Hepatocyte (in vitro differentiated cells): Measurements from ENCODE around the gene KLHDC8A. TPM values are rescaled to one million over a fixed set of nuclear protein-coding genes. Genes with fewer than 3 reads are reported as not detected.
A peak's percentile ranks its signal among the peaks of the same experiment; 100 is the strongest.

Experiments
- DNase-seq: peaks from one replicate; pipeline ENCODE4 v3.0.0-alpha.2; 2016; ENCODE audit warnings: low spot score
- H2AFZ ChIP-seq: fragments of 200-600 bp; sonication (generic); 2 replicates; pipeline ENCODE4 v1.6.0; 2016; ENCODE audit warnings: antibody characterized with exemption, mild to moderate bottlenecking
- H3K27ac ChIP-seq: fragments of 200-600 bp; sonication (generic); 2 replicates; pipeline ENCODE4 v1.5.1; 2016; ENCODE audit warnings: mild to moderate bottlenecking
- H3K27me3 ChIP-seq: fragments of 200-600 bp; sonication (generic); 2 replicates; pipeline ENCODE4 v1.6.1; 2016
- H3K36me3 ChIP-seq: fragments of 200-600 bp; sonication (generic); replicated peaks from 2 replicates; pipeline ENCODE4 v1.5.1; 2016; ENCODE audit warnings: low read depth; ENCODE audit not compliant: insufficient read depth
- H3K4me1 ChIP-seq: fragments of 200-600 bp; sonication (generic); 2 replicates; pipeline ENCODE4 v1.5.1; 2016; ENCODE audit warnings: mild to moderate bottlenecking, moderate library complexity; ENCODE audit not compliant: insufficient read depth
- H3K4me2 ChIP-seq: fragments of 200-600 bp; sonication (generic); 2 replicates; pipeline ENCODE4 v1.6.0; 2016
- H3K4me3 ChIP-seq: fragments of 200-600 bp; sonication (generic); 2 replicates; pipeline ENCODE4 v1.5.1; 2016; ENCODE audit warnings: mild to moderate bottlenecking
- H3K79me2 ChIP-seq: fragments of 200-600 bp; sonication (generic); 2 replicates; pipeline ENCODE4 v1.6.0; 2017; ENCODE audit warnings: mild to moderate bottlenecking
- H3K9me2 ChIP-seq: fragments of 200-600 bp; sonication (generic); replicated peaks from 2 replicates; pipeline ENCODE4 v1.6.0; 2017; ENCODE audit warnings: mild to moderate bottlenecking; ENCODE audit not compliant: insufficient read depth
- H3K9me3 ChIP-seq: fragments of 200-600 bp; sonication (generic); 2 replicates; pipeline ENCODE4 v1.5.1; 2016; ENCODE audit warnings: low read depth, mild to moderate bottlenecking
- H4K20me1 ChIP-seq: fragments of 200-600 bp; sonication (generic); 2 replicates; pipeline ENCODE4 v1.6.0; 2016; ENCODE audit warnings: mild to moderate bottlenecking; ENCODE audit not compliant: insufficient read depth, poor library complexity, severe bottlenecking
- CTCF ChIP-seq: fragments of 200-600 bp; sonication (generic); IDR thresholded peaks from 2 replicates; pipeline ENCODE4 v1.5.1; 2016; ENCODE audit warnings: antibody characterized with exemption, mild to moderate bottlenecking; ENCODE audit not compliant: poor library complexity
- EZH2 ChIP-seq: fragments of 200-600 bp; sonication (generic); IDR thresholded peaks from 2 replicates; pipeline ENCODE4 v1.6.1; 2016; ENCODE audit warnings: antibody characterized with exemption, mild to moderate bottlenecking, borderline replicate concordance
- EZH2phosphoT487 ChIP-seq: fragments of 200-600 bp; sonication (generic); IDR thresholded peaks from one replicate; pipeline ENCODE4 v1.6.1; 2018; ENCODE audit warnings: antibody characterized with exemption, mild to moderate bottlenecking, low read depth, moderate library complexity; ENCODE audit not compliant: unreplicated experiment, severe bottlenecking
- WGBS: methylation state at CpG from one replicate; pipeline ENCODE4 v1.1.6; 2016; ENCODE audit warnings: low lambda C conversion rate; ENCODE audit errors: missing lambda C conversion rate; 5-methylcytosine and 5-hydroxymethylcytosine counted together
- polyA plus RNA-seq: library from polyadenylated mRNA; unstranded; fragments of >200 nt; fragmentation: Nextera tagmentation; extraction: Ambion mirVana; gene quantifications from 2 replicates; pipeline ENCODE4 v1.2.1, GENCODE V29; 2016
- total RNA-seq: library from RNA; depleted of rRNA; stranded (reverse); fragments of >200 nt; gene quantifications from 2 replicates; pipeline ENCODE4 v1.2.3, GENCODE V29; 2014

Gene KLHDC8A
- total and polyA plus RNA-seq, 2 experiments from 2014 or later: 0.40 to 1.6 TPM

GRCh38 chr1:205312866-205313562, 43.7 kb downstream of the KLHDC8A start:
- Histone ChIP-seq H3K9me3 (no peaks in the 10 kb centered on the region), H4K20me1 (no peaks in the 10 kb centered on the region), H3K79me2 (peaks cover 84% of the 10 kb centered on the region), H3K27ac (peak overlapping the region; percentile 88), H3K4me3 (no peak overlapping the region), H3K27me3 (no peaks in the 10 kb centered on the region), H3K4me1 (peaks cover 39% of the 10 kb centered on the region), H2AFZ (peak overlapping the region; percentile 28), H3K36me3 (no peaks in the 10 kb centered on the region), H3K9me2 (no peaks in the 10 kb centered on the region), H3K4me2 (peak overlapping the region; percentile 57)
- WGBS: 49% methylated on average over 10 of the region's 10 CpGs
- TF ChIP-seq EZH2phosphoT487 (no peak), EZH2 (no peak)
- DNase-seq: no peak

GRCh38 chr1:205310976-205311704, 45.6 kb downstream of the KLHDC8A start:
- Histone ChIP-seq H3K27ac (no peak overlapping the region), H3K9me3 (no peaks in the 10 kb centered on the region), H3K4me1 (peaks cover 38% of the 10 kb centered on the region), H3K4me3 (no peak overlapping the region), H3K27me3 (no peaks in the 10 kb centered on the region), H3K9me2 (no peaks in the 10 kb centered on the region), H3K79me2 (peaks cover 68% of the 10 kb centered on the region), H4K20me1 (no peaks in the 10 kb centered on the region), H3K36me3 (no peaks in the 10 kb centered on the region), H2AFZ (no peak overlapping the region), H3K4me2 (no peak overlapping the region)
- TF ChIP-seq EZH2: no peak
- no peak for TF ChIP-seq CTCF
- no peak for TF ChIP-seq EZH2phosphoT487
- no peak for DNase-seq
- 97% methylated on average over 8 of the region's 8 CpGs for WGBS

- TF ChIP-seq EZH2phosphoT487 (no peak), EZH2 (no peak), CTCF (no peak)
- H3K36me3 ChIP-seq: no peaks in the 10 kb centered on the region
- peaks cover 36% of the 10 kb centered on the region for H3K4me1 ChIP-seq
- no peak overlapping the region for H3K4me2 ChIP-seq
- H3K9me3 ChIP-seq: no peaks in the 10 kb centered on the region
- H3K9me2 ChIP-seq: no peaks in the 10 kb centered on the region
- no peak overlapping the region for H2AFZ ChIP-seq
- no peaks in the 10 kb centered on the region for H3K27me3 ChIP-seq
- no peak overlapping the region for H3K4me3 ChIP-seq
- DNase-seq: no peak
- H3K27ac ChIP-seq: no peak overlapping the region
- H4K20me1 ChIP-seq: no peaks in the 10 kb centered on the region
- H3K79me2 ChIP-seq: peaks cover 54% of the 10 kb centered on the region
- 81% methylated on average over 1 of the region's 1 CpG for WGBS
These were observed 47.0 kb downstream of the KLHDC8A start for GRCh38 chr1:205309741-205310140.
